Parathyroid adenoma (tissue), 2 donors: ENCODE data around the gene PELI1.

Experiments used
- H2AFZ ChIP-seq: fragments of 300-600 bp; sonication (generic); one replicate; pipeline ENCODE4 v1.7.0; 2017; ENCODE audit warnings: antibody characterized with exemption, mild to moderate bottlenecking
- H3K27ac ChIP-seq: fragments of 300-600 bp; sonication (generic); one replicate; pipeline ENCODE4 v1.7.0; 2017
- H3K27me3 ChIP-seq: fragments of 300-600 bp; sonication (generic); one replicate; pipeline ENCODE4 v1.7.0; 2017; ENCODE audit warnings: low read length; ENCODE audit not compliant: control insufficient read depth, insufficient read depth
- H3K36me3 ChIP-seq: fragments of 300-600 bp; sonication (generic); one replicate; pipeline ENCODE4 v1.7.0; 2017; ENCODE audit warnings: low read length; ENCODE audit not compliant: control insufficient read depth, insufficient read depth
- H3K4me1 ChIP-seq: fragments of 300-600 bp; sonication (generic); one replicate; pipeline ENCODE4 v1.7.0; 2017; ENCODE audit warnings: control low read depth
- H3K4me2 ChIP-seq: fragments of 300-600 bp; sonication (generic); one replicate; pipeline ENCODE4 v1.7.0; 2017; ENCODE audit warnings: low read length
- H3K4me3 ChIP-seq: fragments of 300-600 bp; sonication (generic); one replicate; pipeline ENCODE4 v1.7.0; 2017; ENCODE audit warnings: low read depth, low read length
- H3K79me2 ChIP-seq: fragments of 300-600 bp; sonication (generic); one replicate; pipeline ENCODE4 v1.7.0; 2017; ENCODE audit warnings: control low read depth
- H3K9ac ChIP-seq: fragments of 300-600 bp; sonication (generic); one replicate; pipeline ENCODE4 v1.7.0; 2017; ENCODE audit warnings: mild to moderate bottlenecking
- H3K9me3 ChIP-seq: fragments of 300-600 bp; sonication (generic); one replicate; pipeline ENCODE4 v1.7.0; 2017; ENCODE audit warnings: low read length; ENCODE audit not compliant: control insufficient read depth
- CTCF ChIP-seq: fragments of 300-600 bp; sonication (generic); IDR thresholded peaks from one replicate; pipeline ENCODE4 v1.7.0; 2017; ENCODE audit warnings: antibody characterized with exemption, mild to moderate bottlenecking
- donor health status: primary hyperparathyroidism.

The PELI1 gene

GRCh38 chr2:64143169-64144056 is 807 bp downstream of the PELI1 start:
- TF ChIP-seq CTCF: no peak

GRCh38 chr2:64142741-64143168 is 1.5 kb downstream of the PELI1 start:
- Histone ChIP-seq H3K9ac (no peak overlapping the region), H3K27ac (peak overlapping the region; percentile 96)

More at GRCh38 chr2:64143169-64144056, 807 bp downstream of the PELI1 start:
- Histone ChIP-seq H3K4me2 (peak overlapping the region; percentile 72), H3K9me3 (no peaks in the 10 kb centered on the region), H3K4me3 (peak overlapping the region; percentile 98), H2AFZ (peak overlapping the region; percentile 94), H3K9ac (peak overlapping the region; percentile 55), H3K27ac (peak overlapping the region; percentile 96), H3K4me1 (no peaks in the 10 kb centered on the region), H3K36me3 (no peaks in the 10 kb centered on the region), H3K27me3 (no peaks in the 10 kb centered on the region), H3K79me2 (peaks cover 10% of the 10 kb centered on the region)

GRCh38 chr2:64141674-64142405 is 2.4 kb downstream of the PELI1 start:
- Histone ChIP-seq H3K4me1 (no peaks in the 10 kb centered on the region), H3K9ac (no peak overlapping the region), H3K36me3 (no peaks in the 10 kb centered on the region), H3K27me3 (no peaks in the 10 kb centered on the region), H2AFZ (no peak overlapping the region), H3K4me2 (peak overlapping the region; percentile 72), H3K79me2 (peaks cover 11% of the 10 kb centered on the region), H3K4me3 (peak overlapping the region; percentile 98), H3K9me3 (no peaks in the 10 kb centered on the region), H3K27ac (peak overlapping the region; percentile 96)
- no peak for TF ChIP-seq CTCF

More at GRCh38 chr2:64142741-64143168, 1.5 kb downstream of the PELI1 start:
- Histone ChIP-seq H3K79me2 (peaks cover 11% of the 10 kb centered on the region), H3K4me1 (no peaks in the 10 kb centered on the region), H3K9me3 (no peaks in the 10 kb centered on the region), H3K27me3 (no peaks in the 10 kb centered on the region), H2AFZ (peak overlapping the region; percentile 69), H3K4me3 (peak overlapping the region; percentile 98), H3K36me3 (no peaks in the 10 kb centered on the region), H3K4me2 (peak overlapping the region; percentile 72)
- TF ChIP-seq CTCF: no peak

GRCh38 chr2:64140665-64141200 is 3.5 kb downstream of the PELI1 start:
- Histone ChIP-seq H3K36me3 (no peaks in the 10 kb centered on the region), H2AFZ (no peak overlapping the region), H3K9ac (no peak overlapping the region), H3K27ac (no peak overlapping the region), H3K4me1 (no peaks in the 10 kb centered on the region), H3K27me3 (no peaks in the 10 kb centered on the region), H3K79me2 (peaks cover 18% of the 10 kb centered on the region), H3K4me2 (peak overlapping the region; percentile 72), H3K4me3 (peak overlapping the region; percentile 98), H3K9me3 (no peaks in the 10 kb centered on the region)
- TF ChIP-seq CTCF: no peak
